Thymus (tissue), 11 donors: ENCODE measurements around the gene LENG8. TPM values are rescaled to one million over a fixed set of nuclear protein-coding genes. Genes with fewer than 3 reads are reported as not detected.
"Not testable (repeated sequence)": the region's sequence is repeated elsewhere in the genome, so short reads cannot be mapped to it uniquely, and the experiment has no call there.

ENCODE experiments used
- DNase-seq, 9 donors: peaks; one replicate each; pipeline ENCODE4 v3.0.0-alpha.2; 2013; ENCODE audit warnings: low spot score in 9 of 9, low read depth in 6 of 9, missing footprints in 1 of 9
- H3K27ac ChIP-seq, 2 donors: one replicate each; pipeline ENCODE4 v1.5.1; 2013; ENCODE audit warnings: control low read depth in 1 of 2, low read depth in 1 of 2, low read length in 1 of 2, mild to moderate bottlenecking in 1 of 2, moderate library complexity in 1 of 2
- H3K27me3 ChIP-seq, 2 donors: one replicate each; pipeline ENCODE4 v1.5.1; 2013; ENCODE audit warnings: low read length in 1 of 2; ENCODE audit not compliant: control insufficient read depth in 2 of 2, insufficient read depth in 1 of 2
- H3K36me3 ChIP-seq, 2 donors: one replicate each; pipeline ENCODE4 v1.5.1; 2013; ENCODE audit warnings: low read length in 1 of 2, mild to moderate bottlenecking in 1 of 2, moderate library complexity in 1 of 2; ENCODE audit not compliant: control insufficient read depth in 2 of 2, insufficient read depth in 2 of 2
- H3K4me1 ChIP-seq, 2 donors: one replicate each; pipeline ENCODE4 v1.5.1; 2013; ENCODE audit warnings: low read length in 2 of 2; ENCODE audit not compliant: control insufficient read depth in 2 of 2, insufficient read depth in 2 of 2
- H3K4me3 ChIP-seq, 2 donors: one replicate each; pipeline ENCODE4 v1.5.1; 2013; ENCODE audit warnings: low read length in 2 of 2, control low read depth in 1 of 2, mild to moderate bottlenecking in 1 of 2
- H3K9me3 ChIP-seq, 2 donors: one replicate each; pipeline ENCODE4 v1.5.1; 2013; ENCODE audit warnings: low read length in 1 of 2, mild to moderate bottlenecking in 1 of 2; ENCODE audit not compliant: control insufficient read depth in 2 of 2, insufficient read depth in 1 of 2
- WGBS: extraction: QIAGEN DNeasy Blood & Tissue Kit; methylation state at CpG from one replicate; pipeline ENCODE4 v1.1.7; 2013; 5-methylcytosine and 5-hydroxymethylcytosine counted together
- polyA plus RNA-seq: library from polyadenylated mRNA; stranded (reverse); fragments of 200-250 nt; gene quantifications from one replicate; pipeline ENCODE4 v1.2.3, GENCODE V29; 2013
- total RNA-seq: library from RNA; stranded (reverse); fragments of 120-200 nt; gene quantifications from one replicate; pipeline ENCODE4 v1.2.4, GENCODE V29; 2013
- donor health status: healthy.

Gene LENG8
- total and polyA plus RNA-seq, 2 donors = 12.7 to 151 TPM

GRCh38 chr19:54508487-54508886 is 59.5 kb downstream of the LENG8 start:
- H3K36me3 ChIP-seq, H3K9me3 ChIP-seq, DNase-seq, H3K27ac ChIP-seq, H3K4me1 ChIP-seq, H3K27me3 ChIP-seq, H3K4me3 ChIP-seq: not testable (repeated sequence)
- 72% methylated on average over 2 of the region's 3 CpGs for WGBS

DNA sequence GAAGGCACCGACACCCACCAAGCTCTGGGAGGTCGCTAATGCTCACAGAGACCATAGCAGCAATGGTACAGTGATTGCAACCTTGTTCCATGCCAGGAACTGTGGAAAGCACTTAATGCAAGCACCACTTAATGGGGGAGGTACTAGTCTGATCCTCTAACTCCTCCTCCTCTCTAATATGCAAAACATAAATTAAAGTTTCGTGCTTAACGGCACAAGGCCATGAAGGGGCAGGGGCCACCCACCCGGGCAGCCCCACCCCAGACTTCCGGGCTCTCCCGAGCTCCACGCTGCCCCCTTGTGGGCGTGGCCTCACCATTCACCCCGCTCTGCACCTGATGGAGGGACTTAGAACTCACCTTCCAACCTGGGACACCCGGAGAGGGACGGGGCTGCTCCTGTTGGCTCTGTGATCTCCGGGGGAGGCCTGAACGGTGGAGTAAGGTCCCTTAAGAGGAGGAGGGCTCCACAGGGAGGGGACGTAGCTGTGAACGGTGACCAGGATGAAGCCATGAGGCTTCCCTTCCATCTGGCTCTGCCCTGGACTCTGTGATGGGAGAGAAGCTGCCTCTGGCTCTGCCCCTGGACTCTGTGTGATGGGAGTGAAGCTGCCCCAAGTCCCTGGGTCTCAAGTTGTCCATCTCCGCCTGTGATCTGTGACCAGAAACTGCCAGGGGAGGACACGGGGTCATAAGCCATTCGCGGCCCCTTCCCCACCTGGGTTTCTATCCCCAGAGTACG is 60.4 kb downstream of the LENG8 start:
- not testable (repeated sequence) for H3K27ac ChIP-seq, H3K9me3 ChIP-seq, H3K36me3 ChIP-seq, DNase-seq, H3K4me1 ChIP-seq, H3K27me3 ChIP-seq, H3K4me3 ChIP-seq
- 70% methylated on average over 9 of the region's 21 CpGs for WGBS

Other genes starting within 250 kb of the LENG8 start
- gene RPS9, start 248.3 kb upstream of the LENG8 start, total RNA-seq = 2,697 TPM
- 3,716 TPM for gene RPS9, start 248.3 kb upstream of the LENG8 start, polyA plus RNA-seq
- gene LILRB3, start 226.2 kb upstream of the LENG8 start, total RNA-seq = 1.1 TPM
- gene LILRB3, start 226.2 kb upstream of the LENG8 start, polyA plus RNA-seq = 15.5 TPM
- 0.61 TPM for gene LILRA6, start 206.4 kb upstream of the LENG8 start, total RNA-seq
- 3.9 TPM for gene LILRA6, start 206.4 kb upstream of the LENG8 start, polyA plus RNA-seq
- gene LILRB5, start 191.9 kb upstream of the LENG8 start, total RNA-seq = 1.3 TPM
- 8.3 TPM for gene LILRB5, start 191.9 kb upstream of the LENG8 start, polyA plus RNA-seq
- gene LILRB2, start 168.1 kb upstream of the LENG8 start, total RNA-seq = 0.90 TPM
- gene LILRB2, start 168.1 kb upstream of the LENG8 start, polyA plus RNA-seq = 7.3 TPM
- gene LILRA5, start 136.0 kb upstream of the LENG8 start, total RNA-seq = 1.5 TPM
- gene LILRA5, start 136.0 kb upstream of the LENG8 start, polyA plus RNA-seq = 9.2 TPM
- gene LILRA4, start 110.0 kb upstream of the LENG8 start, total RNA-seq = 2.5 TPM
- gene LILRA4, start 110.0 kb upstream of the LENG8 start, polyA plus RNA-seq = 0.89 TPM
- gene LAIR1, start 84.3 kb upstream of the LENG8 start, total RNA-seq = 127 TPM
- gene LAIR1, start 84.3 kb upstream of the LENG8 start, polyA plus RNA-seq = 128 TPM
- 0.61 TPM for gene TTYH1, start 33.7 kb upstream of the LENG8 start, total RNA-seq
- gene TTYH1, start 33.7 kb upstream of the LENG8 start, polyA plus RNA-seq = 0.43 TPM
- gene LENG9, start 14.6 kb downstream of the LENG8 start, total RNA-seq = 2.1 TPM
- 2.2 TPM for gene LENG9, start 14.6 kb downstream of the LENG8 start, polyA plus RNA-seq
- 11.0 TPM for gene CDC42EP5, start 24.1 kb downstream of the LENG8 start, total RNA-seq
- 5.2 TPM for gene CDC42EP5, start 24.1 kb downstream of the LENG8 start, polyA plus RNA-seq
- gene LAIR2, start 53.6 kb downstream of the LENG8 start, total RNA-seq = 3.2 TPM
- 18.5 TPM for gene LAIR2, start 53.6 kb downstream of the LENG8 start, polyA plus RNA-seq
- 1.3 TPM for gene LILRA2, start 124.6 kb downstream of the LENG8 start, total RNA-seq
- 3.2 TPM for gene LILRA2, start 124.6 kb downstream of the LENG8 start, polyA plus RNA-seq
- gene LILRA1, start 144.4 kb downstream of the LENG8 start, total RNA-seq = 0.33 TPM
- 0.32 TPM for gene LILRA1, start 144.4 kb downstream of the LENG8 start, polyA plus RNA-seq
- gene LILRB1, start 181.3 kb downstream of the LENG8 start, total RNA-seq = 0.94 TPM
- gene LILRB1, start 181.3 kb downstream of the LENG8 start, polyA plus RNA-seq = 5.8 TPM
- gene LILRB4, start 213.8 kb downstream of the LENG8 start, total RNA-seq = 4.2 TPM
- 14.4 TPM for gene LILRB4, start 213.8 kb downstream of the LENG8 start, polyA plus RNA-seq